SK-N-SH (cell line): ENCODE results near the gene DACH1. TPM values are rescaled to one million over a fixed set of nuclear protein-coding genes. Genes with fewer than 3 reads are reported as not detected.

Experiments used
- CHD2 ChIP-seq: fragments of 150-350 bp; IDR thresholded peaks from 2 replicates; pipeline ENCODE4 v1.6.1; 2018; ENCODE audit warnings: low read length; ENCODE audit not compliant: partially characterized antibody
- CTCF ChIP-seq: fragments of 200-600 bp; sonication (generic); IDR thresholded peaks from 2 replicates; pipeline ENCODE4 v1.6.1; 2017; ENCODE audit warnings: antibody characterized with exemption, mild to moderate bottlenecking, moderate library complexity
- ELF1 ChIP-seq: IDR thresholded peaks from 2 replicates; pipeline ENCODE4 v1.4.0; 2012
- FOXM1 ChIP-seq: IDR thresholded peaks from 2 replicates; pipeline ENCODE4 v1.4.0; 2012; ENCODE audit warnings: low read depth, mild to moderate bottlenecking
- GATA2 ChIP-seq: sonication (generic); formaldehyde crosslinking; IDR thresholded peaks from 2 replicates; pipeline ENCODE4 v1.5.0; 2020; ENCODE audit warnings: mild to moderate bottlenecking, missing genetic modification reagents
- IRF3 ChIP-seq: fragments of 150-350 bp; IDR thresholded peaks from 2 replicates; pipeline ENCODE4 v1.6.1; 2016; ENCODE audit warnings: mild to moderate bottlenecking, low read depth, low read length
- JUND ChIP-seq: IDR thresholded peaks from 2 replicates; pipeline ENCODE4 v1.4.0; 2012
- MEF2A ChIP-seq: IDR thresholded peaks from 2 replicates; pipeline ENCODE4 v1.4.0; 2012; ENCODE audit warnings: low read depth, borderline replicate concordance
- MXI1 ChIP-seq: IDR thresholded peaks from 2 replicates; pipeline ENCODE4 v1.6.1; 2012; ENCODE audit warnings: mild to moderate bottlenecking, low read depth, low read length, improper control_type of control experiment
- RAD21 ChIP-seq: IDR thresholded peaks from 2 replicates; pipeline ENCODE4 v1.6.1; 2012; ENCODE audit warnings: mild to moderate bottlenecking, low read length
- RCOR1 ChIP-seq: fragments of 150-350 bp; IDR thresholded peaks from 2 replicates; pipeline ENCODE4 v1.6.1; 2017; ENCODE audit warnings: antibody characterized with exemption, low read length
- SIN3A ChIP-seq: IDR thresholded peaks from 2 replicates; pipeline ENCODE4 v1.6.1; 2012; ENCODE audit warnings: low read depth, mild to moderate bottlenecking, low read length, moderate library complexity, borderline replicate concordance
- TAF1 ChIP-seq: IDR thresholded peaks from 2 replicates; pipeline ENCODE4 v1.6.1; 2012; ENCODE audit warnings: low read depth, mild to moderate bottlenecking, low read length, moderate library complexity, borderline replicate concordance
- TCF12 ChIP-seq: IDR thresholded peaks from 2 replicates; pipeline ENCODE4 v1.4.0; 2012
- USF2 ChIP-seq: fragments of 150-350 bp; IDR thresholded peaks from 2 replicates; pipeline ENCODE4 v1.6.1; 2017; ENCODE audit warnings: antibody characterized with exemption, low read length, low read depth, borderline replicate concordance
- polyA plus RNA-seq, 3 experiments: library from polyadenylated mRNA; depleted of rRNA; stranded (reverse); fragments of >200 nt; gene quantifications; 2 replicates each; pipeline ENCODE4 v1.2.3, GENCODE V29; 2012
- TF ChIP-seq, protein P1 (sequence below): IDR thresholded peaks from 2 replicates; pipeline ENCODE4 v1.4.0; 2012; ENCODE audit warnings: low read depth, borderline replicate concordance
- TF ChIP-seq, protein P2 (sequence below): IDR thresholded peaks from 2 replicates; pipeline ENCODE4 v1.4.0; 2012; ENCODE audit warnings: low read depth

DACH1 gene
- polyA plus RNA-seq, 1 of the 3 experiments (the other 2 are of a cell fraction) = 0.21 TPM

- TF ChIP-seq SIN3A (no peak), TAF1 (no peak), MEF2A (no peak), RCOR1 (peak; percentile 98), TCF12 (peak; percentile 71), RAD21 (peak; percentile 59), JUND (peak; percentile 40; the same call in 1 of the 2 replicates), CTCF (no peak), ELF1 (no peak), USF2 (no peak), FOXM1 (no peak), CHD2 (peak; percentile 63), MXI1 (peak; percentile 75; the same call in 1 of the 2 replicates), IRF3 (no peak), GATA2 (CRISPR knock-in tag) (peak; percentile 97)
- TF ChIP-seq, protein P1, sequence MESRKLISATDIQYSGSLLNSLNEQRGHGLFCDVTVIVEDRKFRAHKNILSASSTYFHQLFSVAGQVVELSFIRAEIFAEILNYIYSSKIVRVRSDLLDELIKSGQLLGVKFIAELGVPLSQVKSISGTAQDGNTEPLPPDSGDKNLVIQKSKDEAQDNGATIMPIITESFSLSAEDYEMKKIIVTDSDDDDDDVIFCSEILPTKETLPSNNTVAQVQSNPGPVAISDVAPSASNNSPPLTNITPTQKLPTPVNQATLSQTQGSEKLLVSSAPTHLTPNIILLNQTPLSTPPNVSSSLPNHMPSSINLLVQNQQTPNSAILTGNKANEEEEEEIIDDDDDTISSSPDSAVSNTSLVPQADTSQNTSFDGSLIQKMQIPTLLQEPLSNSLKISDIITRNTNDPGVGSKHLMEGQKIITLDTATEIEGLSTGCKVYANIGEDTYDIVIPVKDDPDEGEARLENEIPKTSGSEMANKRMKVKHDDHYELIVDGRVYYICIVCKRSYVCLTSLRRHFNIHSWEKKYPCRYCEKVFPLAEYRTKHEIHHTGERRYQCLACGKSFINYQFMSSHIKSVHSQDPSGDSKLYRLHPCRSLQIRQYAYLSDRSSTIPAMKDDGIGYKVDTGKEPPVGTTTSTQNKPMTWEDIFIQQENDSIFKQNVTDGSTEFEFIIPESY = no peak
- TF ChIP-seq, protein P2, sequence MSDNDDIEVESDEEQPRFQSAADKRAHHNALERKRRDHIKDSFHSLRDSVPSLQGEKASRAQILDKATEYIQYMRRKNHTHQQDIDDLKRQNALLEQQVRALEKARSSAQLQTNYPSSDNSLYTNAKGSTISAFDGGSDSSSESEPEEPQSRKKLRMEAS = no peak
Measured at GRCh38 chr13:71621174-71622124, 245.6 kb downstream of the DACH1 start (continued).
